Thoracic aorta (tissue), 2 donors: ENCODE data around the gene TBC1D3B. TPM values are rescaled to one million over a fixed set of nuclear protein-coding genes. Genes with fewer than 3 reads are reported as not detected.

Source experiments
- ATAC-seq: fragments of 150-250 bp; one replicate; pipeline ENCODE4 v1.8.0; 2017; ENCODE audit warnings: low read depth; ENCODE audit not compliant: insufficient number of reproducible peaks, low FRiP score
- DNase-seq: peaks from one replicate; pipeline ENCODE4 v3.0.0-alpha.2; 2020; ENCODE audit warnings: low spot score
- H3K27ac ChIP-seq, 2 donors: fragments of 200-600 bp; sonication (generic); 1 replicate in 1 of 2; 2 replicates in 1 of 2; pipeline ENCODE4 v1.5.1; 2016; ENCODE audit warnings: mild to moderate bottlenecking in 2 of 2, moderate library complexity in 2 of 2
- H3K27me3 ChIP-seq: fragments of 200-600 bp; sonication (generic); replicated peaks from 2 replicates; pipeline ENCODE4 v1.6.0; 2016; ENCODE audit warnings: mild to moderate bottlenecking; ENCODE audit not compliant: insufficient read depth
- H3K36me3 ChIP-seq: fragments of 200-600 bp; sonication (generic); one replicate; pipeline ENCODE4 v1.5.1; 2016
- H3K4me1 ChIP-seq, 2 donors: fragments of 200-600 bp; sonication (generic); 1 replicate in 1 of 2; 2 replicates in 1 of 2; pipeline versions ENCODE4 v1.5.1 to v1.6.0; 2016; ENCODE audit warnings: low read depth in 2 of 2, mild to moderate bottlenecking in 1 of 2; ENCODE audit not compliant: control insufficient read depth in 1 of 2
- H3K4me3 ChIP-seq: fragments of 200-600 bp; sonication (generic); 2 replicates; pipeline ENCODE4 v1.5.1; 2016; ENCODE audit warnings: mild to moderate bottlenecking
- H3K9me3 ChIP-seq: fragments of 200-600 bp; sonication (generic); 2 replicates; pipeline ENCODE4 v1.5.1; 2016
- total RNA-seq, 2 donors: library from RNA; depleted of rRNA; stranded (reverse); fragments of >200 nt; gene quantifications; one replicate each; pipeline versions ENCODE4 v1.1.0 to v1.2.3, GENCODE V29; 2016
- TF ChIP-seq, protein P1 (sequence below): fragments of 200-600 bp; sonication (generic); IDR thresholded peaks from one replicate; pipeline ENCODE4 v1.5.1; 2019; ENCODE audit warnings: antibody characterized with exemption

Gene TBC1D3B
- total RNA-seq, 2 donors from 2014 or later, result 4.0 TPM; not detected in 1

DNA sequence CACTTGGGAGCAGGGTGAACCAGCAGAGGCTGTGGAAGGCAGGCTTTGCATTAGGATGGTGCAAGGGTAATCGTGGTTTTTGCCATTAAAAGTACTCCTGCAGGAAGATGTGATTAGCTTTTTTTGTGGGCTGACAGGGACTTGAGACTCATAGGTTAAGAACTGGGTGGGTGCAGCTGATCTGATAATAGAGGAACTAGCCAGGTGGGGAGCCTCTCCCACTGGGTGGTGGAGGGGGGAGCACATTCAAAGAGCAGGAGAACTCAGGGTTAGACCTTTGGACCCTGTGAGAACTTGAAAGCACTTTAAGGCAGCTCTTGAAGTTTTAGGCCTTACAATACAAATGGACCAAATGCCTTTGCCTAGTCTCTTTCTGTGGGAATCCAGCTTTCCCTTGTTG lies 40.4 kb downstream of the TBC1D3B start:
- TF ChIP-seq, protein P1, sequence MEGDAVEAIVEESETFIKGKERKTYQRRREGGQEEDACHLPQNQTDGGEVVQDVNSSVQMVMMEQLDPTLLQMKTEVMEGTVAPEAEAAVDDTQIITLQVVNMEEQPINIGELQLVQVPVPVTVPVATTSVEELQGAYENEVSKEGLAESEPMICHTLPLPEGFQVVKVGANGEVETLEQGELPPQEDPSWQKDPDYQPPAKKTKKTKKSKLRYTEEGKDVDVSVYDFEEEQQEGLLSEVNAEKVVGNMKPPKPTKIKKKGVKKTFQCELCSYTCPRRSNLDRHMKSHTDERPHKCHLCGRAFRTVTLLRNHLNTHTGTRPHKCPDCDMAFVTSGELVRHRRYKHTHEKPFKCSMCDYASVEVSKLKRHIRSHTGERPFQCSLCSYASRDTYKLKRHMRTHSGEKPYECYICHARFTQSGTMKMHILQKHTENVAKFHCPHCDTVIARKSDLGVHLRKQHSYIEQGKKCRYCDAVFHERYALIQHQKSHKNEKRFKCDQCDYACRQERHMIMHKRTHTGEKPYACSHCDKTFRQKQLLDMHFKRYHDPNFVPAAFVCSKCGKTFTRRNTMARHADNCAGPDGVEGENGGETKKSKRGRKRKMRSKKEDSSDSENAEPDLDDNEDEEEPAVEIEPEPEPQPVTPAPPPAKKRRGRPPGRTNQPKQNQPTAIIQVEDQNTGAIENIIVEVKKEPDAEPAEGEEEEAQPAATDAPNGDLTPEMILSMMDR, result no peak
- no peak for ATAC-seq
- DNase-seq, result no peak
- Histone ChIP-seq H3K4me1 (no peaks in the 10 kb centered on the region), H3K36me3 (no peaks in the 10 kb centered on the region), H3K4me3 (no peak overlapping the region), H3K27ac (no peak overlapping the region), H3K9me3 (no peaks in the 10 kb centered on the region), H3K27me3 (no peaks in the 10 kb centered on the region)

DNA sequence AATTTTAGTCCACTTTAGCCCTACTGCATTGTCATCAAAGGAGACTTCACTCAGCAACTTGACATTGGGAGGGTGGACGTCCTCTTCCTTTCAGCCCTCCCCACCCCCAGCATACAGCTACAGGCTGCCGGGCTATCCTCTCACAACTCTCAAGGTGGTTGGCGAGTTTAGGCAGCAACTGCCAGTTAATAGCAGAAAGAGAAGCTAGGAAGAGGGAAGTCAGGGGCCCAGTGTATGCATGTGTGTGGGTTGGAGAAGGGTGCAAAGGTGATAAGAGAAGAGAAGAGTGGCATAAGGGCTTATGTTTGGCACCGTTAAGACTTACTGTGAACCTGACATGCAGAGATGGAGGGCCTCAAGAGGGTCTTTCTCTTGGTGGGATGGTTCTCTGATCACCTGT lies 41.0 kb downstream of the TBC1D3B start:
- no peaks in the 10 kb centered on the region for H3K27me3 ChIP-seq
- H3K9me3 ChIP-seq, result no peaks in the 10 kb centered on the region
- DNase-seq, result no peak
- ATAC-seq, result no peak
- H3K4me1 ChIP-seq, result no peaks in the 10 kb centered on the region
- no peak overlapping the region for H3K4me3 ChIP-seq
- TF ChIP-seq, protein P1, result no peak
- H3K36me3 ChIP-seq, result no peaks in the 10 kb centered on the region
- no peak overlapping the region for H3K27ac ChIP-seq

DNA sequence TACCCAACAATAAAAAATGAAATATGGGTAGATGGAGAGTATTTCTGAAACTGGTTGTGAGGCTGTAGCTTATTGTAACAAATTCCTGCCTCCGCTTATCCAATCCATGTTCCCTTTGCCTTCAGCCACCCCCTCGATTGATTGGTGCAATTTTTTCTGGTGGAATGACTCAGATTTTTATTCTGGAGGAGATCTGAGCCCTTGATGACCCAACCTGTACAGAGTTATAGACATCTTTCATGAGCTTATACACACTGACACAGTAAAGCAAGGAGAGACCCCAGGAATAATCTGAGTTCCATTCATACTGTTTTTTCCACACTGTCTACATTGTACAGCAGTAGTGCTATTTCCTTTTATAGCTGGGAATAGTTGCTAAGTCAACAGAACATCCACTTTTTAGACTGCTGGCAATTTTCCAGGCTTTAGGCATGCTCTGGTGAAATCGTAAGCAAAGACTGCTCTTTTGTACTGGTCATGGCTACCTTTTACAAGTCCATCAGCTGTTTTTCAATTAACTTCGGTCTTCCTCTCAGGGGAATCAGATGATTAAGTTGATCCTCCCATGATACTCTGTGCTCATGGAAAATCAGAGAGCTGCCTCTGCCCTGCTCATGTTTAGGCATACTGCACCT lies 42.7 kb downstream of the TBC1D3B start:
- no peak for ATAC-seq
- Histone ChIP-seq H3K4me3 (no peak overlapping the region), H3K9me3 (no peaks in the 10 kb centered on the region), H3K36me3 (no peaks in the 10 kb centered on the region), H3K27me3 (no peaks in the 10 kb centered on the region), H3K4me1 (no peaks in the 10 kb centered on the region), H3K27ac (no peak overlapping the region)
- DNase-seq, result no peak
- TF ChIP-seq, protein P1, result no peak

DNA sequence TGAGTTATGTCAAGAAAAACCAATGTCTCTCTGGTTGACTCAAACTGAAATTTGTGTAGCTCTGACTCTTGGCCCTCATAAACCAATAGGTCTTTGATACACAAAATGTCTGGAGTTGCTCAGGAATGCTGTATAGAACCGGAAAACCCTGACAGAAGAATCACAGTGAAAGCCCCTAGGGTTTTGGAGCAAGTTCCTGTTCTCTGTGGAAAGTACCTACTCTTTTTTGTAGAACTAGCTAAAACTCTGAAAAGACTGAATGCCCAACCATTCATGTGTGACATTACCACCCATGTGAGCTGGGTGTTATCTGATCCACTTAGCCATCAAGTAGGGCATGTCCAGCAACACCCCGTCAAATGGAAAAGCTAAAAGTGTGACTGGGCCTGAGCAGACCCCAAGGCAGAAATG lies 44.0 kb downstream of the TBC1D3B start:
- ATAC-seq, result no peak
- no peaks in the 10 kb centered on the region for H3K27me3 ChIP-seq
- H3K9me3 ChIP-seq, result no peaks in the 10 kb centered on the region
- TF ChIP-seq, protein P1, result no peak
- H3K4me3 ChIP-seq, result no peak overlapping the region
- no peaks in the 10 kb centered on the region for H3K4me1 ChIP-seq
- DNase-seq, result no peak
- H3K36me3 ChIP-seq, result no peaks in the 10 kb centered on the region
- H3K27ac ChIP-seq, result no peak overlapping the region

DNA sequence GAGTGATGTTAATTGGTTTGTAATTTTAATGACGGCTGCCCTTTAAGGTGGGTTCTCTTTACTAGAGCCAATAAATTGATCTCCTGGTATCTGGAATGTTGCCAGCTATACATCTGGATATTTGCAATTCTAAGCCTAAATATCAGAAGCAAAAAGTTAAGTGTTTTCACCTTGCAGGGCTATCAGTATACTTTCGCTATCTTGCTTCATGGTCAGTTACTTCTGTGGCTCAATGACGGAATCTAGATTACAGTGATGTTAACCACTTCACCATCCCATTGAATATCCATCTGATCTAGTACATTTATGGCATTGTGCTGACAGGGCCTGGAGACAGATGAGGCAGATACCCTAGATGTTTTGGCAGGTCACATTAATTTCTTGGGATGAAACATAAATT lies 44.5 kb downstream of the TBC1D3B start:
- no peak for DNase-seq

More for the DNA sequence above, 44.5 kb downstream of the TBC1D3B start:
- no peaks in the 10 kb centered on the region for H3K9me3 ChIP-seq
- ATAC-seq, result no peak
- H3K4me3 ChIP-seq, result no peak overlapping the region
- H3K36me3 ChIP-seq, result no peaks in the 10 kb centered on the region
- TF ChIP-seq, protein P1, result no peak
- H3K27me3 ChIP-seq, result no peaks in the 10 kb centered on the region
- H3K4me1 ChIP-seq, result no peaks in the 10 kb centered on the region
- no peak overlapping the region for H3K27ac ChIP-seq
